Stimulated activated naive CD4-positive, alpha-beta T cell treated with Interleukin-2 at 50 U/mL for 16 hours (primary cell): Measurements from ENCODE around the gene ELAVL1.
A peak's percentile ranks its signal among the peaks of the same experiment; 100 is the strongest.
"Not testable (repeated sequence)": the region's sequence is repeated elsewhere in the genome, so short reads cannot be mapped to it uniquely, and the experiment has no call there.

Experiments used
- DNase-seq: peaks from one replicate; lab custom pipeline; 2025; lab: John Stamatoyannopoulos, UW

The ELAVL1 gene

DNA sequence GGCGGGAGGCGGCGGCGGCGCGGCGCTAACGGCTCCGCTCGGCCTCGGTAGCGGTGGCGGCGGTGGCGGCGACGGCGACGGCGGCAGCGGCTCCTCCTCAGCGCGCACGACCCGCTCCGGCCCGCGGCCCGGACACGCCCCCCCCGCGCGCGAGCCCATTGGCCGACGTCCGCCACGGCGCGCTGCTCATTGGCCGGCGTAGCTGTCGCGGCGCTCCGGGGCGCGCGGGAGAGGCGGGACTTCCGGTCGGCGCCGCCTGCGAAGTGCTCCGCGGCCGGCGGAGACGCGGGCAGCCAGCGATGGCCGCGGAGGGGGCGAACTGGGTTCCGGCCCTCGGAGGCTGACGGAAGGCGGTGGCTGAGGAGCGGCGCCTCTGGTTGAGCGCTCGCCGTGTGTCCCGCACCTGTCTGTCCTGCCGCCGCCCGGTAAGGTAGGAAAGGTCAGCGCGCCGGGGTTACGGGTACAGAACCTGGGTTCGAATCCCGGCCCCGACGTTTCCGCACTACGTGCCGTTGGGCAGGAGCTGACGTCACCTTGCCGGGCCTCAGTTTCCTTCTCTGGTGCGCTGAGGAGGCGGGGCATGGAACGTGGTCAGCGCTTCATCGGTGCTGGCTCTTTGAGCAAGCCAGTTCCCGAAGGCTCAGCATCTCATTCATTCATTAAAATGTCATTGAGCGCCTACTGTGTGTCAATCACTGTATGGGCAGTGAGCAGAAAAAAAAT lies at the start of gene ELAVL1:
Gene ELAVL1, minus strand, starts transcription at position 108 of the 723 bp plus-strand sequence. CDS start 13,826 bp downstream, outside the sequence.
- DNase-seq = peak; percentile 86

DNA sequence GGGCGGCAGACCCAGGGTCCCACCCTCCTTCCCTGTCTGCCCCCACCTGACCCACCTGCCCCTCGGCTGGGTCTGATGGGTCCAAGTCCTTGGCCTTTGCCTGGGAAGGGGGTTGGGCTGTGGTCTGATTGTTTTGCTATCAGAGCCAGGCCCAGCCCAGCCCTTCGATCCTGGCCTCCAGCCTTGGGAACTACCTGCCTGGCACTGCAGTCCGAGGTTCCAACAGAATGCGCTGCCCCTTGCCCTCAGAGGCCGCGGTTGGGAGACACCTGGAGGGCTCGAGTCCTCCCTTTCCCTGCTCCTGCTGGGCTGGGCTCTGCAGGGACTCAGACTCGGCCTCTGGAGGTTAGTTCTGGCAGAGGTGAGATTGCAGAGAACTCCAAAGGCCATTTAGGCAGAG lies 48.7 kb upstream of the ELAVL1 start:
- DNase-seq = no peak

DNA sequence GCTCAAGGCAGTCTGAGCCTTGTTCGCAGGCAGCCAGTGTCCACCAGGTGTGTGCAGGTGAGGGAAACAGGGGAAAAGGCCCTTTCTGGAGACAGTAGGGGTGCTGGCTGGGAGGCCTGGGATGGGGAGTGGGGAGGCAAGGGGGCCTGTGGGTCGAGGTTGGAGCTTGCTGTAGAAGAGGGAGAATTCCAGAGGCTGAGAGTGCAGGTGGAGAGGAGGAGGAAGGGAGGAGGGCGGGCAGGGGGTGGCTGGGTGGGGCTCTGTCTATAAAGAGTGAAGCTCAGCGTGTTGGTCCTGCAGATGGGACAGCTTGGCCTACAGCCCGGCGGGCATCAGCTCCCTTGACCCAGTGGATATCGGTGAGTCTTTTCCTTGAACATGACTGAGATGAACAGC lies 47.0 kb upstream of the ELAVL1 start, which contains the start of gene CCL25:
Gene CCL25, plus strand, starts transcription at position 297 of the 396 bp plus-strand sequence. CDS start 290 bp downstream, outside the sequence.
- DNase-seq = no peak

DNA sequence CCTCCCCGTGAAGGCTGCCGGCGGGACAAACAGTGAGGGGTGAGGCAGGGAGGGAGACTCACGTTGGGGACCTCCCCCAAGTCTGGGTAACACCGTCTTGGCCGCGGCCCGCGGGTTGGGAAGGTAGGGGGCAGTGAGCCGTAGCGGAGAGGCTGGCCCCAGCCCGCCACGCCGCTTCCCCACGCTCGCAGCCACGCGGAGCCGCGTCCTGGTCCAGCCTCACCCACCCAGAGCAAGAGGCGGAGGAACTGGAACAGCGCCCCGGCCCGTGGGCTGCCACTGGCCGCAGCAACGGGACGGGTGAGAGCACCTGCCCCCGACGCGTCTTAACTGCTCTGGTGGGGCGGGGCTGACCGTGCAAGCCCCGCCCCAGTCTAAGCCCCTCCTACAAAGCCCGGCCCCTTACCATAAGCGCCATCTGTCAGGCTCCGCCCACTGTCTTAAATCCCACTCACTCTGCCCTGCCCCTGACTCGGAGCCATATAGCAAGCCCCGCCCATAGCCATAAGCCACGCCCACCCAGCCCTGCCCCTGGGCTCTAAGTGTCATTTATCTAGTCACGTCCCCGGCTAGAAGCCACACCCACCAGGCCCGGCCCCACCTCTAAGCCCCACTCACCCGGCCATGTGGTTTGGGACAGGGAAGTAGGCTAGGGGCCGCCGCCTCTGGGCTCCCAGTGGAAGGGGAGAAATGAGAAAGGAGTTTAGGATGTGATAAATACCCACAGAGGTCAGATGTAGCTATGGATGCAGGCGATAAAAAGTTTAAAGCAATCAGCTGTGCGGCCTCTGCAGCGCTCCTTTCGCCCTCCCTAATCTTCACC lies 45.0 kb upstream of the ELAVL1 start:
- peak; percentile 85 for DNase-seq

DNA sequence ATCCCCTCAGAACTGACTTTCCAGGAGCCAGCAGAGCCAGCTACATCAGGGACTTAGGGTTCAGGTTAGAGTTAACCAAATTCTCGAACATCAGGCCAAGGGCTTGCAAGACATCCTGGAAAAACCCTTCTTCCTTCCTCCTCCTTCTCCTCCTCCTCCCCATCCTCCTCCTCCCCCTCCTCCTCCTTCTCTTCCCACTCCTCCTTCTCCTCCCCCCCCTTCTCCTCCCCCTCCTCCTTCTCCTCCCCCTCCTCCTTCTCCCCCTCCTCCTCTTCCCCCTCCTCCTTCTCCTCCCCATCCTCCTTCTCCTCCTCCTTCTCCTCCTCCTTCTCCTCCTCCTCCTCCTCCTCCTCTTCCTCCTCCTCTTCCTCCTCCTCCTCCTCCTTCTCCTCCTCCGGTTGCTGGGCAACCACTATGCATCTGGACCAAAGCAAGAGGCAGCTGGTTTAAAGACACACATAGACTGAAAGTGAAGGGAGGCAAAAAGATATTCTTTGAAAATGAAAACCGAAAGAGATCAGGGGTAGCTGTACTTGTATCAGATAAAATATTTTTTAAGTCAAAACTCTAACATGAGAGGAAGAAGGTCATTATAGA lies 41.2 kb upstream of the ELAVL1 start:
- DNase-seq = no peak

DNA sequence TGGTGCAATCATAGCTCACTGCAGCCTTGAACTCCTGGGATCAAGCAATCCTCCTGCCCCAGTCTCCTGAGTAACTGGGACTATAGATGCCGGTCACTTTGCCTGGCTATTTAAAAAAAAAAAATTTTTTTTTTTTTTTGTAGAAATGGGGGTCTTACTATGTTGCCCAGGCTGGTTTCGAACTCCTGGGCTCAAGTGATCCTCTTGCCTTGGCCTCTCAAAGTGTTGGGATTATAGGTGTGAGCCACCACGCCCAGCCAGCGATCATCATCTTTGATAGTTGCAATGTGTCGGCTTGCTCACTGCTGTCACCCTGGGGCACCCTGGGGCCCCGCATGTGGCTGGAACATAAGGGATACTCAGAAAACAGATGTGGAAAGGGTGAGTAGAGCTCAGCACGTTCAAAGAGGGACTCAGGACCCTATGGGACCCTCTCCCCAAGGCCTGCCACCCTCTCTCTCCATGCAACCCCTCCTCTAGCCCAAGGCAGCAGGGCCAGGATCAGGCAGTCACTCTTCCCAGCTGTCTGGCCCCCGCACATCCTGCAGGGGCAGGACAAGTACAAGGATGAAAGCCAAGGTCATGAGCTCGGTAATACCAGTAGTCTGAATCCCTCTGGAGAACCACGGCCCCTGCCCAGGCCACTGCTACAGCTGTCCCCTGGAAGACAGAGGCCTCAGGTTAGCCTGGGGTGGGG lies 40.6 kb upstream of the ELAVL1 start:
- no peak for DNase-seq

DNA sequence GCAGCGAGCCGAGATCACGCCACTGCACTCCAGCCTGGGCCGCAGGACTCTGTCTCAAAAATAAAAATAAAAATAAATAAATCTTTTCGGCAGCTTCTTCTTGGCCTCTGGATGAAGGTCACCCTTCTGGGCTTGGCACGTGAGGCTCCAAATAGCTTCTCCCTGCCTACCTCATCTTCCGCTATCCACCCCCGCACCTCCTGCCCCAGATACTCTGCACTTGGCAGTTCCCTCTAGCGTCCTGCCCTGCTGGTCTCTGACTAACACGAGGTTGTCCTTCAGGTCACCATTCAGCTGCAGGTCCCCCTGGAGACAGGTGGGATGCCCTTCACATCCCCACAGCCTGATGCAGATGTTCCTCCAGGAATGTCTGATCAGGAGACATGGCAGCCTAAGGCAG lies 38.6 kb upstream of the ELAVL1 start:
- DNase-seq = no peak

DNA sequence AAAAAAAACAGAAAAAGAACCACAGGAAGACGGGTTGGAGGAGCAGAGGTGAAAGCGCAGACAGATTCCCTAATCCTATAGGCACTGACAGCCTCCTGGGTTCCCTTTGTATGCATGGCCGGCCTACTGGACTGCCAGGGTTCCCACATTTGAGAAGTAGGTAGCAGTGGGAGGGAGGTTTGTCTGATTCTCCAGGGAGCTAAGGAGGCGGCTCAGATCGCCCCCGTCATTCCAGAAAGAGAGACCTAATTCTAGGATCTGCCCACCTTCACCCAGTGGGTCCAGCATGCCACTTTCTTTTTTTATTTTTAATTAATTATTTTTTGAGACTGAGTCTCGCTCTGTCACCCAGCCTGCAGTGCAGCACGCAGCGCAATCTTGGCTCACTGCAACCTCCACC lies 37.5 kb upstream of the ELAVL1 start:
- DNase-seq = no peak

DNA sequence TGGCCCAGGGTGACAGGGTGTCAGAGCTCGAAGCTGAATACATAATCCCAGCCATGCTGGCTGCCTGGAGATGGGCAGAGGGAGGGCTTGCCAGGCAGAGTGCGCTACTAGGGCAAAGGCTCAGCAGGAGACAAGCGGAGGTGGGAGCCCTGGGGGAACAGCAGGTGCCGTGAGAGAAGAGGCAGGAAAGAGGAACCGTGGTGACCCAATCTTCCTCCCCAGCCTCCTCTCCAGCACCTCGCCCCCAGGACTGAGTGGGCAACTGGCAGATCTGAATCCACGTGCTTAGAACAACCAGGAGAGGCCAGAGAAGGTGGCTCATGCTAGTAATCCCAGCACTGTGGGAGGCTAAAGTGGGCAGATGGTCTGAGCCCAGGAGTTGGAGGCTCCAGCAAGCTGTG lies 36.1 kb upstream of the ELAVL1 start:
- DNase-seq = no peak

DNA sequence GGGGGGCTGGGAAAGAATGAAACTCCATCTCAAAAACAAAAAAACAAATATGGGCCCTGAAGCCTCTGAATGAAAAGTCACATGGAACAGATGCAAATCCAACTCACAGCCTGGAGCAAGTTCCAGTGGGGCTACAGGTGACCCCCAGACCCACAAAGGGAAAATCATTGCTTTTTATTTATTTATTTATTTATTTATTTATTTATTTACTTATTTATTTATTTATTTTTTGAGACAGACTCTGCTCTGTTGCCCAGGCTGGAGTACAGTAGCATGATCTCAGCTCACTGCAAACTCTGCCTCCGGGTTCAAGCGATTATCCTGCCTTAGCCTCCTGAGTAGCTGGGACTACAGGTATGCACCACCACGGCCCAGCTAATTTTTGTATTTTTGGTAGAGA lies 33.8 kb upstream of the ELAVL1 start:
- DNase-seq = no peak

DNA sequence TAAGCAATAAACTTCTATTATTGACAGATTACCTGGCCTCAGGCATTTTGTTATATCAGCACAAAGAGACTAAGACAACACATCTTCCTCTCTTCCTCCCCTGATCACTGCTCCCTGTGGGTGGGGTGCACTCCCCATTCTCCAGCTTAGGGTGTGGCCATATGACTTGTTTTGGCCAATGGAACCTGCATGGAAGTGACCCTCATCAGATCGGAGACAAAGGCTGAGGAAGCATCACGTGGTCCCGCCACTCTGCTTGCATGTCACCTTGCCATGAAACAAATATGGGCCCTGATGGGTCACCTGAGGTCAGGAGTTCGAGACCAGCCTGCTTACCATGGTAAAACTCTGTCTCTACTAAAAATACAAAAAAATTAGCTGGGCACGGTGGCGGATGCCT lies 33.4 kb upstream of the ELAVL1 start:
- DNase-seq = no peak

DNA sequence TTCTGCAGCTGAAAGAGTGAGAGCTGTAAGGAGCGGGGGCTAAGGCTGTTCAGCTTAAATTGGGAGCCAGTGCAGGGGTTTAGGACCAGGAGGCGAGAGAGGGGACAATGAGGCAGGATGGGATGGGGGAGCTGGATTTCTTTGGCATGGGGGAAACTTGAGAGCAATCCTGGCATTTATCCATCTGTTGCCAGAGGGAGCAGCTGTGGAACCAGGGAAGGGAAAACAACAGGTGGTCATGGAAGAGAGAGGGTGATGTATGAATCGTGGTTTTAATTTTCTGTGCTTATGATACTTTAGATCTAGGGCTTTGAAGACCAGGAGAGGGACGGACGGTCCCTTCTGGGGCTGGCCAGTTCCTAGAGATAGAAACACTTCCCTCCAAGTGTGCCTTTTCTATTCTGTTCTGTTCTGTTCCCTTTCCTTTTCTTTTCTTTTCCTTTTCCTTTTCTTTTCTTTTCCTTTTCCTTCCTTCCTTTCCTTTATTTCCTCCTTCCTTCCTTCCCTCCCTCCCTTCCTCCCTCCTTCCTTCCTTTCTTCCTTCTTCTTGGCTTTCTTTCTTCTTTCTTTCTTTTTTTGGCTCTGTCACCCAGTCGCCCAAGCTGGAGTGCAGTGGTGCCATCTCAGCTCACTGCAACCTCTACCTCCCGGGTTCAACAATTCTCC lies 31.1 kb upstream of the ELAVL1 start:
- DNase-seq = no peak

DNA sequence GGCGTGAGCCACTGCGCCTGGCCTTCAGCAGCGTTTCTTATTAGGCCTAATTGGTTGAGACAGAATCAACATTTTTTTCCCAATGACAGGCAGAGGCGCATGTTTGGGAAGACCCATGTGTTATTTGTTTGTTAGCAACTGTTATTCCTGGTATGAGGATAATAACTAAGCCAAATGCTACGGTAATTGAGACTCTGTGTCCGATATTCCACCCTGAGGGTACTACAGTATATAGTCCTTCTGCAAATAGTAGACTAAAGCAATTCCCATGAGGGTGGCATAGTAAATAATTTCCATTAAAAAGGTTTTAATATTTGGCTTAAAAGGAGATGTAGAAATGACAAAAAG lies 28.7 kb upstream of the ELAVL1 start:
- DNase-seq = no peak

DNA sequence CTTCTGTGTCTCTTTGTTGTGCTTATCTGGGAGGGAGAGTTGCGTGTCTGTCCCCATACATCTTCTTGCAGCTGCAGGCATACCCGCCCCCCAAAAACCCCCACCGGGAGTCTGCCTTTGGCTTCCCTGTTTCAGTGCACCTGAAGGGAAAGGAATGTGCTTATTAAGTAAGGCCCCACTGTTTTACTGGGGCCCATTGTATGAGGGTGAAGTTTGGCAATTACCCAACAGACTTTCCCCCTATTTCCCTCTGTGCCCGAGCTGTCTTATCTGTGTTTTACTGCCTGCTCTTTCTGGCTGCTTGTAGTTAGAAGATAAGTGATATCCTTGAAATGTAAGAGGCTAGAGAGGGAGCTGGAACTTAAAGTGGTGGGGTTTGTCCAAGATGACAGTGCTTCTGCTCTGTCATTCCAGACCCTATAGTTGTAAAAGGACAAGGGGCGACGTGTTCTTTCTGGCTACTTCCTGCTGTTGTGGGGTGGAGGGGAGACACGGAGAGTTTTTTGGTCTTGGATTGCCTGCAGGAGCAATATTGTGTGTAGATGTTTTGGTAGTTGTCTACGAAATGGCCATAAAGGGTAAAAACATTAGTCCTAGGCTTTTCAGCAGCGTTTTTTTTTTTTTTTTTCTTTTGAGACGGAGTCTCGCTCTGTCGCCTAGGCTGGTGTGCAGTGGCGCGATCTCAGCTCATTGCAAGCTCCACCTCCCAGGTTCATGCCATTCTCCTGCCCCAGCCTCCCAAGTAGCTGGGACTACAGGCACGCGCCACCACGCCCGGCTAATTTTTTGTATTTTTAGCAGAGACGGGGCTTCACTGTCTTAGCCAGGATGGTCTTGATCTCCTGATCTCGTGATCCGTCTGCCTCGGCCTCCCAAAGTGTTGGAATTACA lies 28.1 kb upstream of the ELAVL1 start:
- not testable (repeated sequence) for DNase-seq

DNA sequence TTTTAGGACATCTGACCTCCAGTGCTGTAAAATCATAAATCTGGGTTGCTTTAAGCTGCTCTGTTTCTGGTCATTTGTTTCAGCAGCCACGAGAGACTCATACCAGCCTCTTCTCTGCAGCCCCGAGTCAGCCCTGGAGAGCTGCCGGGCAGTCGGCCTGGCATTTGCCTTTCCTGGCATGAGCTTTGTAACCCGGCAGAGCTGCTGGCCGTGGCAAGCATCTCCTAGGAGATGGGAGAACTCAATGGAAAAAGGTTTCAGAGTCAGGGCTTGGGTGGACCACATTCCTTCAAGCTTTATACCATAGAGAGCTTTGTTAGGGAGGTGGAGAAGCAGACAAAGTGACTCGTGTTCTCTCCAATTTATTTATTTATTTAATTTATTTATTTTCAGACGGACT lies 25.5 kb upstream of the ELAVL1 start:
- no peak for DNase-seq

DNA sequence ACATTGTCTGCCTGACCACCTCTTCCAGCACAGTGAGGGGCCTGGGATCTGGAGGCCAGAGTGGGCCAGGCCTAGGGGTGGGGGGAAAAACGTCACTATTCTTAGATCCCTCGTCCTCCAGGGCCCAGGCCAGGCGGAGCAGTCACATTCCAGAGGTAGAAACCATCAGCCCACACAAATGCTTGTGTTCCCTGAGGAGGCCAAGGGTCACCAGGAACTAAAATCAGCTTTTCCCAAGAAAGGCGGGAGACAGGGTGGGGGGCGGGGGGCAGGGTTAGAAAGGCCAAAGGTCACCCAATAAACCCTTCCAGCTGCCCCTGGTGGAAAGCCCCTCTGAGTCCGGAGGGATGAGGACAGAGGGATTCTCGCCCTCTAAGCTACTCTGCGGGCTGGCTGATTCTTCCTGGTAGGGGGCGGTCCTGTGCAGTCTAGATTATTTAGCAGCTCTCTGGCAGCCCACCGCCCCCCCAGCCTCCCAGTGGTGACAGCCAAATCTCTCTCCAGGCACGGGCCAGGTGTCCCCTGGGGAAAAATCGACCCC lies 23.6 kb upstream of the ELAVL1 start:
- DNase-seq = no peak

DNA sequence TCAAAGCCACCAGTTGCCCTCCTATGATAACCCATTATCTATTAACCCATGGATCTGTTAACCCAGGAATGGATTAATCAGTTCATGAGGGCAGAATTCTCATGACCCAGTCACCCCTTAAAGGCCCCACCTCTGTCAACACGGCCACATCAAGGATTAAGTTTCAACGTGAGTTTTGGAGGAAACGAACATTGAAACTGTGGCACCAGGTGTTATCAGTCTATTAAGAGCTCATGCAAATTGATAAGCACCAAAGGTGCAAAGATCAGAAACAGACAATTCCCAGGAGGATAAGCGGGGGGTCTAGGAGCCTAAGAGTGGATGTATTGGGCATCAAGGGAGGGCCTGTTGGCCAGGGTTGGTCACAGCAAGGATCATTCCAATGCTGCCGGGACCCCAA lies 19.9 kb upstream of the ELAVL1 start:
- no peak for DNase-seq

DNA sequence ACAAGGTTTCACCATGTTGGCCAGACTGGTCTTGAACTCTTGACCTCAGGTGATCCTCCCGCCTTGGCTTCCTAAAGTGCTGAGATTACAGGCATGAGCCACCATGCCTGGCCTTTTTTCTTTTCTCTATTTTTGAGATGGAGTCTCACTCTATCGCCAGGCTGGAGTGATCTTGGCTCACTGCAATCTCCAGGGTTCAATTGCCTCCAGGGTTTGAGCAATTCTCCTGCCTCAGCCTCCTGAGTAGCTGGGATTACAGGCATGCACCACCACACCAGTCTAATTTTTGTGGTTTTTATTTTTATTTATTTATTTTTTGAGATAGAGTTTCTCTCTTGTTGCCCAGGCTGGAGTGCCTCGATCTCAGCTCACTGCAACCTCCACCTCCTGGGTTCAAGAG lies 18.8 kb upstream of the ELAVL1 start:
- not testable (repeated sequence) for DNase-seq

DNA sequence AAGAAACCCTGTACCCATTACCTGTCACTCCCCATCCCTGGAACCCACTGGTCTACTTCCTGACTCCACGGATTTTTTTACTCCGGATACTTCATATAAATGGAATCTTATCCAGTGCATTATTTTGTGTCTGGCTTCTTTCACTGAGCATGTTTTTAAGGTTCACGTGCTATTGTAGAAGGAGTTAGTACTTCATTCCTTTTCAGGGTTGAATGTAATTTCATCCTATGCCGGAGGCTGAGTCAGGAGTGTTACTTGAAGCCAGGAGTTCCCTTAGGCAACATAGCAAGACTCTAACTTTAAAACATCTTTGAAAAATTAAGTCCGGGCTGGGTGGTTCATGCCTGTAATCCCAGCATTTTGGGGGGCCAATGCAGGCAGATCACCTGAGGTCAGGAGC lies 17.9 kb upstream of the ELAVL1 start:
- DNase-seq = no peak

DNA sequence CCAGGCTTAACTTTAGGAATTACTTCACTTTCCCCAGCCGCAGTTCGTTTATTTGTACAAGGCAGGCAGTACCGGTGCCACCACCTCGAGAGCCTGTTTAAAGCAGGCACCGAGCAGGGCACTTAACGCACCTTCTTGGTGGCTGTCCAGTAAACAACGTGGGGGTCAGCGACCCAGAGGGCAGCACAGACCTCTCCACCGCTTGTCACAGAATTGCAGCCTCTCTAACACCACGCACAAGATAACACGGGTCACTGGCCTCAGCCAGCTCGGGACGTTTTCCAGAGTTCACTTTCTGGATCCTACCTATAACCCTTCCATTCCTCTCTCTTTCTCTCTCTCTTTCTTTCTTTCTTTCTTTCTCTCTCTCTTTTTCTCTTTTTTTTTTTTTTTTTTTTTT lies 16.8 kb upstream of the ELAVL1 start:
- no peak for DNase-seq

DNA sequence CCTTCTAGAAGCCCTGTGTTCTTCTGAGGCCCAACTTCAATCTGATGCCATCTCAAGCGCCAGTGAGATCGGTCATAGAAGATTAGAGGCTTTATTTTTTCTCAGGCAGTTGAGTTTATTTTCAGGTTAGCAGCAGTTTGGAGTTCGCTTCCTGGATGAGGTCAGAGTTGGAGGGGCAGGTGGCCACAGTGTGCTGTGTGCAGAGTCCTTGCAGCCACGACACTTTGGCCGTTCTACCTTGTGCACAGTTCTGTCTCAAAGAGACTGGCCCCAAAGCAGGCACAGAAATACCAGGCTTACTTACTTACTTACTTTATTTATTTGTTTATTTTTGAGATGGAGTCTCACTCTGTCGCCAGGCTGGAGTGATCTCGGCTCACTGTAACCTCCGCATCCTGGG lies 15.9 kb upstream of the ELAVL1 start:
- no peak for DNase-seq
